ENCODE results near the gene MPV17.

The MPV17 gene

DNA sequence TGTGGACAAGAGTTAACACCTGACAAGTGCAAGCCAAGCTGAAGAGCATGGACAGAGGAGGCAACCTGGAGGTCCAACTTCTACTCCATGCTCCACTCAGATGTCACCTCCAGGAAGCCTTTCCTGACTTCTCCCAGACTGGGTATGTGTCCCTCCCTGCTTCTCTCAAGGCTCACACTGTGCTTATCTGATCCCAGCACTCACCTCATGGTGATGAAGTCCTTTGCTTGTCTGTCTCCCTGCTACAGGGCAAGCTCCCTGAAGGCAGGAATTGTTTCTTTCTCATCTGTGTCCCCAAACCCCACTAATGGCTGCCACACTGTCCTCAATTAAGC, 57.4 kb downstream of the MPV17 start:
- no peak for TF ChIP-seq ZFX (IDR thresholded peaks at IDR 0.05)
- TF ChIP-seq, protein P1, sequence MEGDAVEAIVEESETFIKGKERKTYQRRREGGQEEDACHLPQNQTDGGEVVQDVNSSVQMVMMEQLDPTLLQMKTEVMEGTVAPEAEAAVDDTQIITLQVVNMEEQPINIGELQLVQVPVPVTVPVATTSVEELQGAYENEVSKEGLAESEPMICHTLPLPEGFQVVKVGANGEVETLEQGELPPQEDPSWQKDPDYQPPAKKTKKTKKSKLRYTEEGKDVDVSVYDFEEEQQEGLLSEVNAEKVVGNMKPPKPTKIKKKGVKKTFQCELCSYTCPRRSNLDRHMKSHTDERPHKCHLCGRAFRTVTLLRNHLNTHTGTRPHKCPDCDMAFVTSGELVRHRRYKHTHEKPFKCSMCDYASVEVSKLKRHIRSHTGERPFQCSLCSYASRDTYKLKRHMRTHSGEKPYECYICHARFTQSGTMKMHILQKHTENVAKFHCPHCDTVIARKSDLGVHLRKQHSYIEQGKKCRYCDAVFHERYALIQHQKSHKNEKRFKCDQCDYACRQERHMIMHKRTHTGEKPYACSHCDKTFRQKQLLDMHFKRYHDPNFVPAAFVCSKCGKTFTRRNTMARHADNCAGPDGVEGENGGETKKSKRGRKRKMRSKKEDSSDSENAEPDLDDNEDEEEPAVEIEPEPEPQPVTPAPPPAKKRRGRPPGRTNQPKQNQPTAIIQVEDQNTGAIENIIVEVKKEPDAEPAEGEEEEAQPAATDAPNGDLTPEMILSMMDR (conservative IDR thresholded peaks at IDR 0.05), result no peak
- no peak overlapping the region for H3K27ac ChIP-seq

DNA sequence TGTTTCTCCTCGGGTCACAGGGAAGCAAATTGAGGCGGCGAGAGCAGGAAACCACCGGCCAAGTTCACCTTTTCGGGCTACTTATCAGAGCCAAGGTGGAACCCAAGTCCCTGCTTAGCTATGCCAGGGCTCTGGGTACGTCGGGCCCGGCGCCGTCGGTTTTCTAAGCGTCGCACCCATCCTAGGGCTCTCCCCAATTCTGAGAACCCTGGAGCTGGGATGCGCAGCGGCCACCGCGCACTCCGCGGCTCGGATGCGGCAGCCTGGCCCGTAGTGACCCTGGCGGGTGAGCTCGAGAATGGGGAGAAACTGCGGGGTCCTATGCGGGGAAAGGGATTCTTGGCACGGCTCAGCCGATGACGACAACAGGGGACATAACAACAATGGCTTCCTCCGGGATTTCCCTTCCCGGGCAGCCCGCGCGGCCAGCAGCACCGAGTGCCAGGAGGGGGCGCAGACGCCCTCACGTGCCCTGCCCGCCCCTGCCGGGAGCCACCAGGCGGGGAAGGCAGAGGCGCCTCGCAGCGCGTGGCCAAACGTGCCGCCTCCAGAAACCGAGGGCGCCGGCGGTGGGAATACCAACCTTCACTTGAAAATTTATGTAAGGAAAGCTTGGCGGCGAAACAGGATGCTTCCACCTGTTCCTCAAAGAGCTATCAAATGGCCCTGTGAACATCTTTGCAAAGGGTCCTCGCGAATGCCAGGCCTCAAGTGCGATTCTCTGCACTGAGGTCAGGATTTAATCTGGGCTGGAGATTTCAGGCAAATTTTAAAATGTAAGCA, 58.0 kb downstream of the MPV17 start:
- TF ChIP-seq, protein P1 (conservative IDR thresholded peaks at IDR 0.05), result no peak; the same call in 1 of the 2 replicates
- no peak for TF ChIP-seq ZFX (IDR thresholded peaks at IDR 0.05)

DNA sequence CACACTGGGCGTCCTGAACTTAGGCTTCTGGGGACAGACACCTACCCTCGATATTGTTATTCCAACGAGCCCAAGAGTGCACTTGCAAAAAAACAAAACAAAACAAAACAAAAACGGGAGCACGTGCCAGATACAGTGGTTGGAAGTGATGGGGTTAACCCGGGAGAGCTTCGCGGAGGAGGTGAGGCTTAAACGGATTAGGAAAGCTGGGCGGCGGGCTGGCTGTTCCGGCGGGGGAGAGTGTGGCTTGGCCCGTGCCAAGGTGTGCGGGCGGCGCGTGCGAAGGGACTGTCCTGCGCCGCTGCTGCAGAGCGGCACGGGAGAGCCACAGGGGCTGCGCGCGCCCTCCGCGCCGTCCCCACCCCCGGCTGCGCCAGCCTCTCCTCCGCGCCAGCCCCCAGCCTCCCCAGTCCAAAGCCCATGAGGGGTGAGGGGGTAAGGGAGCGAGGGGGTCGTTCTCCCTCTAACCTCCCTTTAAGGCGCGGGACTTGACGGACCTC, 58.6 kb downstream of the MPV17 start:
- H3K27ac ChIP-seq, result no peak overlapping the region
- TF ChIP-seq ZFX (IDR thresholded peaks at IDR 0.05), result no peak
- TF ChIP-seq, protein P1 (conservative IDR thresholded peaks at IDR 0.05), result no peak

More for the DNA sequence above, 58.0 kb downstream of the MPV17 start:
- no peak overlapping the region for H3K27ac ChIP-seq

DNA sequence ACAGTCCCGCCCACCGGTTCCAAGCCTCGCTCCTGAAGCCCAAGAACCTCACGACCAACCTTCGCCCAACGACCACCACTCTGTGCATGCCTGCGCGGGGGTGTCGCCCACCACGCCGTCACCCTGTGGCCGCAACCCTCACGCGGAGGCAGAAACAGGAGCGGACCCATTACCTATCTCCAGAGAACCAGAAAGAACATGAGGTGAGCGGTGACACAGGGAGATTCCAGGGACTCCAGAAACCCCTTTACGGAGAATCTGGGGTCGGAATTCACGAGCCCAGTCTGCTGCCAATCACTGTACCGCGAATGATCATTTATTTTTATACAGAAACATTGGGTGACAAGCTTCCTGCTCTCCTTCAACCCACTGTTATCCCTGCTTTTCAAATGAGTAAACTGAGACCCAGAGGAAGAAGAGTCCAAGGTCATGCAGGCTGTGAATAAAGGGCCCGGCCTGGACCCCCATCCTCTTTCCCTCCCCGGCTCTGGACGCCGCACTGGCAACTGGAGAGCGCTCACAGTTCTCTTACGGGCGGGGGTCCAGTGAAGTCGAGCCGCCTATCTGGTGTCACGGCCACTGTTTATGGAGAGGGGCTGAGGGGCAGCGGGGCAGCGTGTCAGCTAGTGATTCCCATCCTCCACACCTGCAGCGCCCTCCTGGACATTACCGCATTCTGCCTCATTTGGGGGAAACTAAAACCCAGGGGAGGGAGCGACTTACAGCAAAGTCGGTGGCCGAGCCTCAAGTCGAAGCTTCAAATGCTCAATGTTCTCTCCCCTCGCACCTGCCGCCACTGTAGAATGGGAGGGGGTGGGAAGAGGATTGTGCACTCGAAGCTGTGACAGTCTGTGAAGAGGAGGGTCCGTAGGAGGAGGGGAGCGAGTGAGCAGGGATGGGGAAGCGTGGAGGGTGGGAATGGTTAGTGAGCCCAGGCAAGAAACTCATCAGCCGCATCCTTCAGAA, 59.3 kb downstream of the MPV17 start:
- TF ChIP-seq ZFX (IDR thresholded peaks at IDR 0.05), result no peak
- TF ChIP-seq, protein P1 (conservative IDR thresholded peaks at IDR 0.05), result no peak
- H3K27ac ChIP-seq, result no peak overlapping the region

DNA sequence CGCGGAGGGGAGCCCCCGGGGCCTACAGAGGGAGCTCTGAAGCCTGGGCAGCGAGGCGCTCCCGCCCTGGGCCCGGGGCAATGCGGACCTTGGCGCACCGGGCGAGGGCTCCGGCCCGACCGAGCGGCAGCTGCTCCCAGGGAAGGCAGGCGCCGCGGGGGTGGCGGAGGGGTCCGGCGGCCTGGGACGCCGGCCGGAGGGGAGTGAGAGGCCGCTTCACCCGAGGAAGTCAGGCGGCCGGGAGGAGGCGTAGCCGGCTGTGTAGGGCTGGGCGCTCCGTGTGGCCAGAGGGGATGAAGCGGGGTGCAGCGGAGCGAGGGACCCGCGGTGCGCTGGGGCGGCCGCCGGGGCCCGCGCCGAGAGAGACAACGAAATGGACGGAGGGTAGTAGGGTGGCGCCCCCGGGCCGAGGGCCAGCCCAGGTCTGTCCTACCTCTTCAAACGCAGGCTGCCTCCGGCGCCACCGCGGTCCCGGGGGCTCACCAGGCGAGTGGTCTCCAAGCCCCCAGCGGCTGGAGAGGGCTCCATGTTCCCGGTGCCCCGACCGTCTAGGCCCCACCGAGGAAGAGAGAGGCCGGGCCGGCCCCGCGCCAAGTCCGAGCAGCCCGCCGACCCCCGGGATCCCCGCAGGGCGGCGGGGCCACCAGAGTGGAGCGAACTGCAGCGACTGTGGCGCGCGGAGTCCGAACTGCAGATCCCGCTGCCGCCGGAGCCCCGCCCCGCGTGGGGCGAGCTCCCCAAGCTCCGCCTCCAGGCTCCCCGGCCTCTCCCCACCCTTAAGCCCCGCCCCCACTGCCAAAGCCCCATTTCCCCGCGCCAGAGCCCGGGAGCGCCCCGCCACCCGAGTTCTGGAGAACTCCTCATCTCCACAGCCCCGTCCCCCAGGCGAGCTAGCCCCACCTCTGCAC, 60.3 kb downstream of the MPV17 start, which contains the start of gene SLC30A3:
Gene SLC30A3, minus strand, starts transcription at position 669 of the 908 bp plus-strand sequence. Its CDS starts 141 bp downstream, at position 528.
- no peak for TF ChIP-seq ZFX (IDR thresholded peaks at IDR 0.05)
- TF ChIP-seq, protein P1 (conservative IDR thresholded peaks at IDR 0.05), result no peak
- no peak within 1 kb of the TSS; the same call in 1 of the 2 replicates for H3K27ac ChIP-seq

DNA sequence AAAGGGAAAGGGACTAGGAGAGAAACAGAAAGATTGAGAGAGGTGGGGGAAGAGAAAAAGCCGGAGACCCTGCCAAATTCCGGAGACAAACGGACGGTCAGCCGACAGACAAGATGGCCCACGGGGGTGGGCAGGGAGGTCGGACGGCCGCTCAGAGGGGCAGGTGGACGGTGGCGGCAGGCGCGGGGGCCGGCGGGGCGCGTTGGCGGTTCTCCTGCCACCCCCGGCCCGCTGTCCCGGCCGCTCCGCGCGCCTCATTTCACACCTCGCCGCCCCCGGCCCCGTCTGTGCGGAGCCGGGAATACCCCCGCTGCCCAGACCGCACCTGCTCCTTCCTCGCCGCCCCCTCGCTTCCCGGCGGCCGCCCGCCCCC, 61.0 kb downstream of the MPV17 start:
- no peak overlapping the region for H3K27ac ChIP-seq
- TF ChIP-seq, protein P1 (conservative IDR thresholded peaks at IDR 0.05), result no peak
- no peak for TF ChIP-seq ZFX (IDR thresholded peaks at IDR 0.05)

Data from C4-2B (cell line).